Embryonic facial prominence (tissue), 1 donor: Measurements from ENCODE around the gene CD4.

Source experiments
- DNase-seq: peaks from one replicate; pipeline ENCODE4 v3.0.0-alpha.2; 2016; ENCODE audit errors: extremely low spot score

CD4 gene

GRCh38 chr12:6778217-6778573 is 11.1 kb upstream of the CD4 start:
- DNase-seq = no peak

GRCh38 chr12:6778574-6779550 is 10.5 kb upstream of the CD4 start:
- DNase-seq = peak; percentile 79

DNA sequence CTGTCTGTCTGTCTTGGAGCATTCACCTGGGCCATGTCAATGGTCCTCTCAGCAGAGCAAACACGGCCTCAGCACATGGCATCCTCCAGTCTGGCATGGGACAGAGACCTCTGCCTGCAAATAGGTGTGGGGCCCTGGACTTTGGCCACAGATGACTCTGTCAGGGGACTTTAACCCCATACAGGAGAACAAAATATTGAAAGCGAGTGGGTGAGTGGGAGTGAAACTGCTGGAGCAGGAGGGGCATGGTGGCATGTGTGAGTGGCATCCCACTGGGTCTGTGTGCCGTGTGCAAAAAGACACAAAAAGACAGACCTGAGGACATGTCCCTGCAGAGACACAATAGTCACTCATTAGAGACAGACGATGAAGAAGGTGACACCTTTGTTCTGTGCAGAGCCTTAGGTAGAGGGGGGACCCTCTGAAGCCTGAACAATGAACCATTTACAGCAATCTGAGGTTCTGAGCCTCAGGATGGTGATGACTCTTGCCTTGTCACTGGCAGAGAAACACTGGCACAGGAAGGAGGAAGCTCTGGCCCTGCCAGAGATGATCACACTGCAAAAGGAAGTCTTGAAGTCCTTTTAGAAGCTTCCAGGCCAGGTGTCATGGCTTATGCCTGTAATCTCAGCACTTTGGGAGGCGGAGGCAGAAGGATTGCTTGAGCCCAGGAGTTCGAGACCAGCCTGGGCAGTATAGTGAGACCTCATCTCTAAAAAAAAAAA is 9.5 kb upstream of the CD4 start:
- no peak for DNase-seq

- DNase-seq = no peak
Measured at GRCh38 chr12:6780573-6780972, 8.8 kb upstream of the CD4 start.

DNA sequence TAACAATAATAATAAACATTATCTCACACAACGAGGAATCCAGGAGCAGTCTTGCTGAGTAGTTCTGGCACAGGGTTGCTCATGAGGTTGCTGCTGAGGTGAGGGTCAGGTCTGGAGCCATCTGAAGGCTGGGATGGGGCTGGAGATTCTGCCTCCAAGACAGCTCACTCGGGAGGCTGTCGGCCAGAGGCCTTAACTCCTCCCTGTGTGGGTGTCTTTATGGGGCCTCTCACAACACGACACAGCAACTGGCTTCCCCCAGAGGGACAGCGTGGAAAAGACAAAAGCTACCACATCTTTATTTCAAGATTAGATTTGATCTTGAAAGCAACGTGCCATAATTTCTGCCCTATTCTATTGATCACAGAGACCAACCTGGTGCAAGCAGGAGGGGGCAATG is 7.2 kb upstream of the CD4 start:
- no peak for DNase-seq

DNA sequence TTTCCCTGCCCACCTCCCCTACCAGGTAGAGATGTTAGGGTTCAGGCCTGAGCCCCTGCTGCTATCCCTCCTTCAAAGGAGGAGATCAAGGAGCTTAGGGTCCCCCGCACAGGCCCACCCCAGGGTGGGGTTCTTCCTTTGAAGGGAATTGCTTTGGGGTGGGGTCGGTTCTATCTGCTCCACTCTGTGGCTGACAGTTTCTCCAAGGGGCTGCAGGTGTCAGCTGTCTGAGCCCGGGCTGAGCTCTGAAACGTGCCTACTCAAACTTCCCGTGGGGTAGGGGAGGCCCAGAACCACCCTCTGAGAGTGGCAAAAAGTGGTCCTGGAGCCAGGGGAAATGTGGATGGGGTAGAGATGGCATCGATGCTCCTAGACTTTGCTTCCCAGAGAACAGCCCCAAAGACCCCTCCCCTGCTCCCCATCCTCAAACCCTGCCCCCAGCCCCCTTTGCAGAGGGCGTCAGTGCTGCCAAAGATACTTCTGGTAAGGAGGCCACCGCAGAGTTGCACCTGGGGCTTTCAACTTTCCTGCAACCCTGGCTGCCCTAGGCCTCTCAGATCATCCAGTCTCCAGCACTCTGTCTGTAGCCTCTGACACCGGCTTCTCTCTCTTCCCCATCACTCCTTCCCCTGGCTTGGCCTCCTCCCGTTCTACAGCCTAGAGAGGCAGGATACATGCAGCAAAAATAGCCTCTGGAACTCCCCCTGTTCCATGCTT is 6.3 kb upstream of the CD4 start:
- no peak for DNase-seq

DNA sequence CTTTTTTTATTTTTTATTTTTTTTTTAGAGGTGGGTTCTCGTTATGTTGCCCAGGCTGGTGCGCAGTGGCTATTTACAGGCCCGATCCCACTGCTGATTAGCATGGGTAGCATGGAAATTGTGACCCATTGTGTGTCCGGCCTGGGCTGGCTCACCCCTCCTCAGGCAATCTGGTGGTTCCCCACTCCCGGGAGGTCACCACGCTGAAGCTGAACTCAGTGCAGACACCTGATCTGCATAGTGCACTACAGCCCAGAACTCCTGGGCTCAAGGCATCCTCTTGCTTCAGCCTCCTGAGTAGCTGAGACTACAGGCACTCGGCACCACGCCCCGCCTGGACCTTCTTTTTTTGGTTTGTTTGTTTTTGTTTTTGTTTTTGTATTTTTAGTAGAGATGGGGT is 5.5 kb upstream of the CD4 start:
- no peak for DNase-seq

- DNase-seq = no peak
Measured at GRCh38 chr12:6784296-6784695, 5.0 kb upstream of the CD4 start.

GRCh38 chr12:6784761-6785160 is 4.6 kb upstream of the CD4 start:
- no peak for DNase-seq

- no peak for DNase-seq
Measured at GRCh38 chr12:6786416-6787094, 2.8 kb upstream of the CD4 start.

DNA sequence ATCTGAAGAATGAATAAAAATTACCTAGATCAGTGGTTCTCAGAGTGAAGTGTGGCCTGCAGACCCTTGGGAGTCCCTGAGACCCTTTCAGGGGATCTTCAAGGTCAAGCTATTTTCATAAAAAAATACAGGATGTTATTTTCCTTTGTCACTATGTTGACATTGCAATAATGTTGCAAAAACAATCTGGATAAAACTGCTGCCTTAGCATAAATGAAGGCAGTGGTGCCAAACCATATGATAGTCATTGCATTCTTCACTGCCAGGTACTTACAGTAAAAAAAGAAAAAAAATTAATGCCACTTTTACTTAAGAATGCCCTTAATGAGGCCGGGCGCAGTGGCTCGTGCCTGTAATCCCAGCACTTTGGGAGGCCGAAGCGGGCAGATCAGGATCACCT is 2.0 kb upstream of the CD4 start:
- no peak for DNase-seq

DNA sequence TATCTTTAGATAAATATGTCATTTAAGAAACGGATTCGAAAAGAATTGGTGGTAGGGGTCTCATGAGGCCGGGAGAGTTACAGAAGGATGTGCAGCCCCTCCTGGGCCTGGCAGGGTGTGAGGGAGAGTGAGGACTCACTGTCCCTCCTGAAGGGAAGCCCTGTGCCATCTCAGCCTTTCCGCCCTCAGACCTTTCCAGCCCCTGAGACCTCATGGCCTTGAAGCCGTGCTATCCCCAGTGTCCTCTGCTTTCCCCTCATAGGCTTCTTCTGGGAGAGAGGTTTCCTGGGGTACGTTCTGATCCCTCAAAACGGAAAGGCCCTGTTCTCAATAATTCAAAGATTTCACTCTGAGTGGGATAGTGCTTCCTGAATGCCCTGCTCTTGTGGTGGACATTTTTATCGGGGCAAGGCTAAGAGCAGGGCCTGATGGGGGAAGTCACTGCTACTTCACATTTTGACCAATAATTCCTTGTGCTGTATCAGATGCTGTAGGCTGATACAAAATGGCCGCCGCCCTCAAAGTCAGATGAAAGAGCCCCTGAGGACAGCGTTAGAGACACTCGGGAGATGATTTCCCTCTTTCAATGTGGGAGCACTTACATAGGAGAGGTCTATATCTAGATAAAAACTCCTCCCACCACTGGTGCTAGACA is 1.3 kb downstream of the CD4 start:
- no peak for DNase-seq

DNA sequence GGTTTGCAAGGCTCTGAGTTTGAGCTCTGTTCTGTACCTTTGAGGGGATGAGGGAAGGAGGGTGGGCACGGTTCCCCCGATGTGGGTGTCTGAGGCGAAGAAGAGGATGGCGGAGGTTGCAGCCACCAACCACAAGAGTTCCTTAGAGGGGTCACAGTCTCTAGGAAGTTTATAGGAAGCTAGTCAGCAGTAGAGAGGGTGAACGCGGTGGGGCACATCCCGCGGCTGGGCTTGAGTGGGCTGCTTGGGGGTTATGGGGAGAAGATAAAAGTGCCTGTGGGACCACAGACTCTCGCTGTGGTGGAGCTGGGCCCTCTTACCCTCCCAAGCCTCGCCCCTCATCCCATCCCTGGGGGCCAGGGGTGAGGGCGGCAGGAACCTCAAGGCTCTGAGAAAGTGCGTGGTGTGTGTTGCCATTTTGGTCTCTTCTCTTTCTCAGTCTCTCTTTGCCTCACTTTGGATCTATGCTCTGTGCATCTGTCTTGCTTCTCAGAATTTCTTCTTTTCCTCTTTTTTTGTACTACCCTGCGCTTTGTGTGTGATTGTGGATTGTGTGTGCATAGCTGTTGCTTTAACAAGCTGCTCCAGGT is 2.7 kb downstream of the CD4 start:
- DNase-seq = no peak

DNA sequence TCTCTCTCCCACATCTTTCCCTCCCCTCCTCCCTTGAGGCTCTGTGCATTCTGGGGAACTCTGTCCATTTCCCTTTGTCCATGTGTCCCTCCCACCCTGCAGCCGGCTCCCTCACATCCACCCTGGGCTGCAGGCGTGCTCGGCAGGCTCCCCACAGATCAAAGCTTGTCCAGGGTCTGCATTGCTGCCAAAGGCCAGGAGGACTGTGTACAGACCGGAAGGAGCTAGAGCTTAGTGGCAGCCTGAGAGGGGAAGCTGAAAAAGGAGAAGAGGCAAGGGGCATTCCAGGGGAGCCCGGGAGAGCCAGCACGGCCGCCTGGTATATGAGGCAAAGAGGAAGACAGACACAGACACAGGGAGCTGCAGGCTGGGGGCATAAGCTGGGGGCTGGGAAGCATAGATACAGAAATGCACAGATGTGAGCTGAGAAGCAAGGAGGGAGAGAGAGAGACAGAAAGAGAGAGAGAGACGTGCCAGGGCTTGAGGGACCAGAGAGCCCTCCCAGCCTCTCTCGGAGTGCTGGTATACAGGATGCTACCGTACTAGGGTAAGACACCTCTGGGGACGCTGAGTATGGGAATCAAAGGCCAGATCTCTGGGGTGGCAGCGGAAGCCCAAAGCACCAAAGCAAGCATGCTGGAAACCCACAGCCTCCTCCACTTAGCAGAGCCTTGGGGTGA is 3.3 kb downstream of the CD4 start:
- DNase-seq = no peak

- no peak for DNase-seq
Measured at GRCh38 chr12:6795088-6795487, 5.8 kb downstream of the CD4 start.

DNA sequence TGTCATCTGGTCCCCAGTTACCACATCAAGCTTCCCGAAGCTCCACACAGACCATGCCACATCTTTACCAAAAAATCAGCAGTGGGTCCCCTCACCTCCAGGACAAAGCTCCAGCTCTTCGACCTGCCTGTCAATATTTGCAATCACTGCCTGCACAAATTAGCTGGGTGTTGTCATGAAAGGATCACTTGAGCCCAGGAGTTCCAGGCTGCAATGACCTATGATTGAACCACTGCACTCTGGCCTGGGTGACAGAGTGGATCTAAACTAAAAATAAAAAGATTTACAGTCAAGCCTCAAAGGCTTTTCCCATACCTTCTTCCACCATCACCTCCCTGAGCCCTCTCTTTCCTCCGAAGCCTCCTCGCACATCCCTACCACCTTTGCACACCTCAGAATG is 7.2 kb downstream of the CD4 start:
- no peak for DNase-seq

DNA sequence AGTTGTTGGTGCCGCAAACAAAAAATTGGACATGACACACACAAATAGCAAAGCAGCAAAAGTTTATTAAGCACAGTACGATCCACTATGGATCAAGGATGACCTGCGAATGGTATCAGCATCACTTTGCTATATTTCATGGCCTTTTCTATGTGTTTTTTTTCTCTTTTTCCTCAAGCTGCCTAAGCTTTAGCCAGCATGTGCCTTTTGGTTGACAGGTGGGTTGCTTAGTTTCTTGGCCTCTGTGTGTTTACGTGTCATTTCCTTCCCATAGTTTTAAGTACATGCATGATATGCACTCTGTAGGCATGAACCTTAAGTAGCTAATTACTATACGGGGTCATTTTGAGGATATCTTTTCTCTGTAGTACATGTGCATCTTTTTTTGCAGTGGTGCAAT is 9.8 kb downstream of the CD4 start:
- no peak for DNase-seq

DNA sequence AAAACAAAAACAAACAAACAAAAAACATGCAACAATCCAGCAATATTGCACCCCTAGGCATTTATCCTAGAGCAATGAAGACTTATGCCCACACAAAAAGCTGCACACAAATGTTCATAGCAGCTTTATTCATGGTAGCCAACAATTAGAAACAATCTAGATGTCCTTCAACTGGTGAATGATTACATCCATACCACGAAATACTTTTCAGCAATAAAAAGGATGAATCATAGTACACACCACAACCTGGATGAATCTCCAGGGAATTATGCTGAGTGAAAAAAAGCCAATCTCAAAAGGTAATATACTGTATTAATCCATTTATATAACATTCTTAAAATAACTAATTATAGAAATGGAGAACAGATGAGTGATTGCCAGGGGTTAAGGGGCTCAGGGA is 17.8 kb downstream of the CD4 start:
- DNase-seq = no peak

GRCh38 chr12:6809056-6809455 is 19.7 kb downstream of the CD4 start:
- no peak for DNase-seq

DNA sequence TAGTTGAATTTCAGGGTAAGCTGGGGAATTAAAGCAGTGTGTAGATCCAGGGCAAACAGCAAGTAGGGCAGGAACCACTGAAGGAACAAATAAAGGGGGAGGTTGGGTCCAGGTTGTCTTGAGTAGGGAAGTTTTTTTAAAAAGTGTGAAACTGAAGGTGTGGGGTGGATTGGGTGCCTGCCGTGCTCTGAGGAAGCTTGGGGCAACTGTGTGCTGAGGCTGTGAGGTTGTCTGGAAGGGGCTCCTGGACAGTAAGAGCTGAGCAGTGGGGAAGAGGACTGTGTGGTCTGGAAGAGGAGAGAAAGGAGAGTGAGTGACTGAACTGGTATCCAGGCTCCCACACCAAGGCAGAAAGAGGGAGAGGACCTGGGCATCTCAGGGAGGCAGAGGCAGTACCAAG is 21.4 kb downstream of the CD4 start:
- DNase-seq = no peak
